GM12891 (cell line): ENCODE measurements around the gene ARRB2.
"Not testable (repeated sequence)": the region's sequence is repeated elsewhere in the genome, so short reads cannot be mapped to it uniquely, and the experiment has no call there.

Experiments used
- DNase-seq: peaks from one replicate; pipeline ENCODE4 v3.0.0; 2011; ENCODE audit warnings: low spot score; ENCODE audit not compliant: insufficient read length
- FAIRE-seq: peaks from 2 replicates; lab custom pipeline; 2011; peaks lifted over from hg19 to GRCh38; lab: Jason Lieb, UNC
- PAX5 ChIP-seq: IDR thresholded peaks from 2 replicates; pipeline ENCODE4 v1.6.1; 2011; ENCODE audit warnings: low read length, moderate library complexity, mild to moderate bottlenecking; ENCODE audit not compliant: insufficient read depth, severe bottlenecking
- POLR2A ChIP-seq: IDR thresholded peaks from 2 replicates; pipeline ENCODE4 v1.6.1; 2011; ENCODE audit warnings: low read depth, low read length, control low read depth
- POLR2AphosphoS5 ChIP-seq: IDR thresholded peaks from 2 replicates; pipeline ENCODE4 v1.6.1; 2011; ENCODE audit warnings: low read depth, low read length, control low read depth
- POU2F2 ChIP-seq: IDR thresholded peaks from 2 replicates; pipeline ENCODE4 v1.6.1; 2011; ENCODE audit warnings: low read depth, mild to moderate bottlenecking, control low read depth, low read length, moderate library complexity
- SPI1 ChIP-seq: IDR thresholded peaks from 2 replicates; pipeline ENCODE4 v1.6.1; 2011; ENCODE audit warnings: low read depth, low read length, control low read depth
- TAF1 ChIP-seq: IDR thresholded peaks from 2 replicates; pipeline ENCODE4 v1.6.1; 2011; ENCODE audit warnings: low read depth, low read length, control low read depth

The ARRB2 gene

GRCh38 chr17:4675791-4676190 is 34.6 kb upstream of the ARRB2 start:
- DNase-seq (no peak), FAIRE-seq (no peak)
- no peak for TF ChIP-seq POLR2AphosphoS5

- FAIRE-seq (no peak), DNase-seq (no peak)
- TF ChIP-seq PAX5 (no peak), POLR2AphosphoS5 (no peak), POU2F2 (no peak), SPI1 (no peak), TAF1 (no peak), POLR2A (no peak)
Observed at GRCh38 chr17:4676791-4677190, 33.6 kb upstream of the ARRB2 start.

DNA sequence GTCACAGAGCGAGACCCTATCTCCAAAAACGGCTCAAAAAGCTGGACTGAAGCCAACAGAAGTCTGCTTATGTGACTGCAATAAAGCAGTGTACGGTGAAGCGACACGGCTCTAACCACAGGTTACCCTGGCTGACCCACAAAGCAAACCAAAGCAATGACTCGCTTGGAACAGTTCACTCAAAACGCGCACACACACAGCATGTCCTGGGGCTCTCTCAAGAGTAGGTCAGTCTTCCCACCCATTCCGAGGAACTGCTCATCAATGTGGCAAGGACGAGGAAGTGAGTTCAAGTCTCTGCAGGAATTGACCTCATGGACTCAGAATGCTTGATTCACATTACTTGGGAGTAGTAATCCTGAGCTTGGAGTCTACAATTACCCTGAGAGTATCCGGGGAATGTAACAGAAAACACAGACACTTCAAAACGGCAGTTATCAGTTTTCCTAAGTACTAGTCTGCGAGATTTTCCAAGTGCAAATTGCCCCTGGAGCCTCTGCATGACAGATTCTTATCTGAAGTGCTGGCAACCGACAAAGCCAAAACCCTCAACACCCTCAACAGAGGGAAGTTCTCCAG is 31.9 kb upstream of the ARRB2 start:
- no peak for TF ChIP-seq PAX5
- FAIRE-seq = no peak
- no peak for DNase-seq

- DNase-seq (no peak), FAIRE-seq (no peak)
- no peak for TF ChIP-seq PAX5
- no peak for TF ChIP-seq POLR2A
- no peak for TF ChIP-seq TAF1
- no peak for TF ChIP-seq POU2F2
- TF ChIP-seq SPI1 = no peak
- no peak for TF ChIP-seq POLR2AphosphoS5
Observed at GRCh38 chr17:4679658-4680057, 30.8 kb upstream of the ARRB2 start.

GRCh38 chr17:4683739-4684138 is 26.7 kb upstream of the ARRB2 start:
- FAIRE-seq, DNase-seq: not testable (repeated sequence)

DNA sequence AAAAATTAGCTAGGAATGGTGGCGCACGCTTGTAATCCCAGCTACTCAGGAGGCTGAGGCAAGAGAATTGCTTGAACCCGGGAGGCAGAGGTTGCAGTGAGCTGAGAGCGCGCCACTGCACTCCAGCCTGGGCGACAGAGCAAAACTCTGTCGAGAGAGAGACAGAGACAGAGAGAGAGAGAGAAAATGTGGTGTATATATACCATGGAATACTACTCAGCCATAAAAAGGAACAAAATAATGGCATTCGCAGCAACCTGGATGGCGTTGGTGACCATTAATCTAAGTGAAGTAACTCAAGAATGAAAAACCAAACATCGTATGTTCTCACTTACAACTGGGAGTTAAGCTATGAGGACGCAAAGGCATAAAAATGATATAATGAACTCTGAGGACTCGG is 20.6 kb upstream of the ARRB2 start:
- FAIRE-seq = not testable (repeated sequence)

GRCh38 chr17:4690745-4691144 is 19.7 kb upstream of the ARRB2 start:
- FAIRE-seq (no peak), DNase-seq (no peak)
- TF ChIP-seq PAX5 (no peak), SPI1 (no peak), POLR2A (no peak), POLR2AphosphoS5 (no peak), TAF1 (no peak), POU2F2 (no peak)

More for the DNA sequence above, 20.6 kb upstream of the ARRB2 start:
- DNase-seq = not testable (repeated sequence)

GRCh38 chr17:4691686-4692085 is 18.7 kb upstream of the ARRB2 start:
- DNase-seq (no peak), FAIRE-seq (no peak)
- TF ChIP-seq SPI1 (no peak), POLR2A (no peak), POLR2AphosphoS5 (no peak), PAX5 (no peak), POU2F2 (no peak), TAF1 (no peak)

- FAIRE-seq (peak; percentile 47), DNase-seq (no peak)
- TF ChIP-seq TAF1 (no peak), PAX5 (no peak), POLR2AphosphoS5 (no peak), POU2F2 (no peak), SPI1 (no peak), POLR2A (no peak)
Observed at GRCh38 chr17:4693416-4693815, 17.0 kb upstream of the ARRB2 start.

- FAIRE-seq (peak; percentile 41), DNase-seq (no peak)
- TF ChIP-seq POLR2A = no peak
- TF ChIP-seq POLR2AphosphoS5 = no peak
- no peak for TF ChIP-seq SPI1
- no peak for TF ChIP-seq TAF1
- TF ChIP-seq PAX5 = no peak
Observed at GRCh38 chr17:4696437-4696805, 14.0 kb upstream of the ARRB2 start.

GRCh38 chr17:4699401-4700056 is 10.9 kb upstream of the ARRB2 start:
- FAIRE-seq, DNase-seq: not testable (repeated sequence)
